H1 (cell line): ENCODE measurements around the gene H2BK1. TPM values are rescaled to one million over a fixed set of nuclear protein-coding genes. Genes with fewer than 3 reads are reported as not detected.
A peak's percentile ranks its signal among the peaks of the same experiment; 100 is the strongest.

Source experiments
- CTCF ChIA-PET: fragments of 300-600 bp; sonication (Branson Sonifier 250); formaldehyde crosslinking; loops from one replicate; lab custom pipeline; 2021; ENCODE audit not compliant: partially characterized antibody; lab: Charles Lee
- POLR2A ChIA-PET: fragments of 300-600 bp; sonication (Branson Sonifier 250); formaldehyde crosslinking; loops from one replicate; lab custom pipeline; 2021; ENCODE audit warnings: inconsistent platforms; ENCODE audit not compliant: partially characterized antibody; lab: Charles Lee
- DNase-seq, 2 experiments: peaks; one replicate each; pipeline versions ENCODE4 v3.0.0 to v3.0.0-alpha.2; 2010 to 2022; ENCODE audit warnings: low spot score in 2 of 2, low read depth in 1 of 2, mixed read lengths in 1 of 2
- FAIRE-seq: peaks from 2 replicates; lab custom pipeline; 2011; peaks lifted over from hg19 to GRCh38; lab: Jason Lieb, UNC
- H2AFZ ChIP-seq: 2 replicates; pipeline ENCODE4 v1.8.1; 2012; ENCODE audit warnings: low read length, inconsistent platforms
- H2AK5ac ChIP-seq: 2 replicates; pipeline ENCODE4 v1.6.1; 2013; ENCODE audit warnings: low read depth, low read length
- H2BK120ac ChIP-seq: replicated peaks from 2 replicates; pipeline ENCODE3; 2013; ENCODE audit warnings: low read depth, low read length, inconsistent platforms
- H2BK12ac ChIP-seq: 2 replicates; pipeline ENCODE4 v1.6.1; 2013; ENCODE audit warnings: low read depth, low read length
- H2BK15ac ChIP-seq: 2 replicates; pipeline ENCODE4 v1.6.1; 2013; ENCODE audit warnings: low read length
- H2BK20ac ChIP-seq: 2 replicates; pipeline ENCODE4 v1.6.1; 2013; ENCODE audit warnings: low read length
- H2BK5ac ChIP-seq: 2 replicates; pipeline ENCODE4 v1.6.1; 2013; ENCODE audit warnings: low read depth, low read length
- H3K14ac ChIP-seq: 2 replicates; pipeline ENCODE4 v1.6.1; 2013; ENCODE audit warnings: inconsistent platforms; ENCODE audit not compliant: insufficient read length
- H3K18ac ChIP-seq: 2 replicates; pipeline ENCODE4 v1.6.1; 2013; ENCODE audit warnings: low read length; ENCODE audit errors: extremely low read depth
- H3K23ac ChIP-seq: 2 replicates; pipeline ENCODE4 v1.6.1; 2013; ENCODE audit warnings: inconsistent platforms; ENCODE audit not compliant: insufficient read length
- H3K23me2 ChIP-seq: 2 replicates; pipeline ENCODE4 v1.6.1; 2013; ENCODE audit warnings: low read depth, low read length
- H3K27ac ChIP-seq: 2 replicates; pipeline ENCODE4 v1.6.1; 2011; ENCODE audit warnings: low read depth, low read length, inconsistent platforms
- H3K27me3 ChIP-seq, 4 experiments: replicated peaks in 1 of 4; 1 replicate in 1 of 4; 2 replicates in 3 of 4; pipeline versions ENCODE4 v1.6.1 to v1.8.1; 2011 to 2013; ENCODE audit warnings: low read length in 3 of 4, mild to moderate bottlenecking in 3 of 4, inconsistent platforms in 2 of 4, mixed read lengths in 2 of 4, moderate library complexity in 1 of 4; ENCODE audit not compliant: control insufficient read depth in 3 of 4, insufficient read depth in 3 of 4; ENCODE audit errors: extremely low read depth in 1 of 4
- H3K36me3 ChIP-seq, 4 experiments: 2 replicates each; pipeline versions ENCODE4 v1.6.1 to v1.8.1; 2011 to 2013; ENCODE audit warnings: mild to moderate bottlenecking in 4 of 4, low read length in 3 of 4, moderate library complexity in 2 of 4, control low read depth in 1 of 4, inconsistent platforms in 1 of 4; ENCODE audit not compliant: insufficient read depth in 4 of 4, control insufficient read depth in 2 of 4
- H3K4ac ChIP-seq: replicated peaks from 2 replicates; pipeline ENCODE3; 2013; ENCODE audit warnings: low read length, low read depth, mixed read lengths, inconsistent platforms; ENCODE audit not compliant: insufficient read length
- H3K4me1 ChIP-seq, 4 experiments: replicated peaks in 1 of 4; 1 replicate in 1 of 4; 2 replicates in 3 of 4; pipeline versions ENCODE4 v1.6.1 to v1.8.1; 2011 to 2013; ENCODE audit warnings: low read length in 3 of 4, inconsistent platforms in 2 of 4, mixed read lengths in 1 of 4; ENCODE audit not compliant: insufficient read depth in 4 of 4, control insufficient read depth in 3 of 4
- H3K4me2 ChIP-seq, 2 experiments: 2 replicates each; pipeline versions ENCODE4 v1.6.1 to v1.8.1; 2011 to 2013; ENCODE audit warnings: low read depth in 2 of 2, low read length in 2 of 2, control low read depth in 1 of 2, inconsistent platforms in 1 of 2, mild to moderate bottlenecking in 1 of 2; ENCODE audit not compliant: insufficient read depth in 1 of 2
- H3K4me3 ChIP-seq, 4 experiments: fragments of 200-600, 300-600 bp in 1 of 4; sonication (generic), shearing (Covaris generic), sonication (Bioruptor Twin) in 1 of 4; 2 replicates each; pipeline versions ENCODE4 v1.5.1 to v1.8.1; 2011 to 2016; ENCODE audit warnings: low read length in 4 of 4, low read depth in 3 of 4, control low read depth in 2 of 4, inconsistent platforms in 2 of 4, mild to moderate bottlenecking in 2 of 4, mixed read lengths in 1 of 4, moderate library complexity in 1 of 4; ENCODE audit not compliant: insufficient read depth in 2 of 4; ENCODE audit errors: extremely low read depth in 1 of 4
- H3K56ac ChIP-seq: replicated peaks from 2 replicates; pipeline ENCODE3; 2013; ENCODE audit warnings: low read depth, mild to moderate bottlenecking, mixed read lengths, low read length, inconsistent platforms; ENCODE audit not compliant: insufficient read length
- H3K79me1 ChIP-seq: 2 replicates; pipeline ENCODE4 v1.6.1; 2013; ENCODE audit warnings: low read depth, low read length, control low read depth
- H3K79me2 ChIP-seq, 2 experiments: 2 replicates each; pipeline versions ENCODE4 v1.6.1 to v1.8.1; 2012 to 2013; ENCODE audit warnings: low read length in 2 of 2, mild to moderate bottlenecking in 2 of 2, inconsistent platforms in 1 of 2; ENCODE audit not compliant: insufficient read depth in 2 of 2, control insufficient read depth in 1 of 2
- H3K9ac ChIP-seq, 4 experiments: replicated peaks in 1 of 4; 1 replicate in 1 of 4; 2 replicates in 3 of 4; pipeline versions ENCODE4 v1.6.1 to v1.8.1; 2011 to 2013; ENCODE audit warnings: low read depth in 3 of 4, low read length in 3 of 4, control low read depth in 2 of 4, mild to moderate bottlenecking in 2 of 4, moderate library complexity in 2 of 4, inconsistent platforms in 1 of 4; ENCODE audit errors: extremely low read depth in 1 of 4
- H3K9me3 ChIP-seq, 2 experiments: 2 replicates each; pipeline versions ENCODE4 v1.6.1 to v1.8.1; 2012 to 2013; ENCODE audit warnings: mild to moderate bottlenecking in 2 of 2, moderate library complexity in 2 of 2, control low read depth in 1 of 2, inconsistent platforms in 1 of 2, low read depth in 1 of 2, low read length in 1 of 2, mixed read lengths in 1 of 2; ENCODE audit not compliant: insufficient read depth in 2 of 2
- H4K20me1 ChIP-seq, 2 experiments: replicated peaks in 1 of 2; 2 replicates each; pipeline versions ENCODE3 to v1.8.1; 2011 to 2013; ENCODE audit warnings: inconsistent platforms in 2 of 2, low read length in 2 of 2, mild to moderate bottlenecking in 1 of 2; ENCODE audit not compliant: insufficient read depth in 2 of 2, control insufficient read depth in 1 of 2
- H4K5ac ChIP-seq: 2 replicates; pipeline ENCODE4 v1.6.1; 2013; ENCODE audit warnings: low read length, low read depth, mixed read lengths, inconsistent platforms; ENCODE audit not compliant: insufficient read length
- H4K8ac ChIP-seq: 2 replicates; pipeline ENCODE4 v1.8.0; 2013; ENCODE audit warnings: mild to moderate bottlenecking, moderate library complexity, low read length, inconsistent platforms; ENCODE audit not compliant: insufficient read depth; ENCODE audit errors: extremely low read depth
- H4K91ac ChIP-seq: replicated peaks from 2 replicates; pipeline ENCODE3; 2013; ENCODE audit warnings: low read length, mixed read lengths, inconsistent platforms; ENCODE audit not compliant: insufficient read length
- ATF3 ChIP-seq: IDR thresholded peaks from 2 replicates; pipeline ENCODE4 v1.6.1; 2011; ENCODE audit warnings: low read depth, mild to moderate bottlenecking, low read length; ENCODE audit not compliant: insufficient read depth
- CTCF ChIP-seq, 3 experiments: IDR thresholded peaks; 1 replicate in 2 of 3; 2 replicates in 1 of 3; pipeline versions ENCODE4 v1.5.1 to v1.6.1; 2011; ENCODE audit warnings: low read length in 3 of 3, mild to moderate bottlenecking in 3 of 3, inconsistent platforms in 2 of 3, low read depth in 1 of 3, moderate library complexity in 1 of 3; ENCODE audit not compliant: insufficient read depth in 1 of 3; ENCODE audit errors: control extremely low read depth in 1 of 3
- EZH2 ChIP-seq: fragments of 200-600 bp; sonication (generic); IDR thresholded peaks from 2 replicates; pipeline ENCODE4 v1.7.1; 2012; ENCODE audit warnings: low read depth, mild to moderate bottlenecking, moderate library complexity, low read length, inconsistent platforms; ENCODE audit not compliant: severe bottlenecking
- KDM5A ChIP-seq: fragments of 200-600 bp; IDR thresholded peaks from 2 replicates; pipeline ENCODE4 v1.7.1; 2012; ENCODE audit warnings: mild to moderate bottlenecking, low read length, inconsistent platforms, mixed read lengths
- MAFK ChIP-seq: IDR thresholded peaks from 2 replicates; pipeline ENCODE4 v1.6.1; 2012; ENCODE audit warnings: low read depth, mild to moderate bottlenecking, improper control_type of control experiment, low read length
- MAX ChIP-seq: IDR thresholded peaks from 2 replicates; pipeline ENCODE4 v1.6.1; 2012; ENCODE audit warnings: inconsistent platforms
- NANOG ChIP-seq: IDR thresholded peaks from 2 replicates; pipeline ENCODE4 v1.6.1; 2011; ENCODE audit warnings: low read length, low read depth, mild to moderate bottlenecking, inconsistent platforms; ENCODE audit not compliant: insufficient read depth, poor library complexity, severe bottlenecking
- NRF1 ChIP-seq: IDR thresholded peaks from 2 replicates; pipeline ENCODE4 v1.6.1; 2011; ENCODE audit warnings: mild to moderate bottlenecking, low read depth, low read length, improper control_type of control experiment
- POLR2A ChIP-seq, 2 experiments: IDR thresholded peaks; 1 replicate in 1 of 2; 2 replicates in 1 of 2; pipeline ENCODE4 v1.6.1; 2011; ENCODE audit warnings: low read depth in 2 of 2, low read length in 2 of 2, mild to moderate bottlenecking in 2 of 2; ENCODE audit errors: control extremely low read depth in 1 of 2
- WGBS, 2 experiments: shearing (Covaris generic) in 1 of 2; methylation state at CpG; one replicate each; pipeline versions ENCODE4 v1.1.6 to v1.1.7; 2013 to 2015; ENCODE audit warnings: low lambda C conversion rate in 2 of 2, mixed read lengths in 2 of 2, inconsistent platforms in 1 of 2, low coverage in 1 of 2, missing lambda C conversion rate in 1 of 2; ENCODE audit not compliant: insufficient replicate concordance in 2 of 2, insufficient coverage in 1 of 2, insufficient read length in 1 of 2; ENCODE audit errors: extremely low coverage in 1 of 2, missing lambda C conversion rate in 1 of 2; 5-methylcytosine and 5-hydroxymethylcytosine counted together
- polyA plus RNA-seq, 7 experiments: library from polyadenylated mRNA; depleted of rRNA in 3 of 7; stranded (reverse) in 5 of 7; unstranded in 2 of 7; fragments of >200 nt in 5 of 7; fragments of 200-250 nt in 2 of 7; gene quantifications; 1 replicate in 5 of 7; 2 replicates in 1 of 7; 4 replicates in 1 of 7; pipeline versions ENCODE4 v1.2.1 to v1.2.3, GENCODE V29; 2011 to 2013; ENCODE audit warnings: missing spikeins in 2 of 7, mixed read lengths in 2 of 7
- total RNA-seq: library from RNA; stranded (reverse); fragmentation: NEBNext Ultra II Directional; extraction: Animal tissue kit (Norgen Biotek cat#: 25700); gene quantifications from 2 replicates; pipeline ENCODE4 v1.2.1, GENCODE V29; 2021

H2BK1 gene
- total and polyA plus RNA-seq, 2 of the 8 experiments (the other 6 are each of a cell fraction or from before 2014, with no cell fraction given): not detected

GRCh38 chr7:151211155-151211772 is 976 bp upstream of the H2BK1 start:
- no peaks in the 10 kb centered on the region for H3K23me2 ChIP-seq
- no peak overlapping the region for H2BK12ac ChIP-seq
- H3K56ac ChIP-seq: no peak overlapping the region
- H3K14ac ChIP-seq: no peak overlapping the region
- no peak for FAIRE-seq
- no peak overlapping the region for H2BK15ac ChIP-seq
- no peak overlapping the region for H2BK20ac ChIP-seq
- no peak overlapping the region for H3K27ac ChIP-seq
- peaks cover 0 to 6% (median 3%) of the 10 kb centered on the region in 4 experiments; a peak in 4 of 7 replicates for H3K4me1 ChIP-seq
- H2AFZ ChIP-seq: no peak overlapping the region
- no peak overlapping the region for H3K23ac ChIP-seq
- H3K4ac ChIP-seq: no peak overlapping the region
- no peak overlapping the region for H4K91ac ChIP-seq
- H3K4me3 ChIP-seq: no peak overlapping the region
- no peak overlapping the region for H2AK5ac ChIP-seq
- no peaks in the 10 kb centered on the region for H3K27me3 ChIP-seq
- no peak overlapping the region for H3K18ac ChIP-seq
- H4K8ac ChIP-seq: no peak overlapping the region
- no peak overlapping the region for H4K5ac ChIP-seq
- H3K79me2 ChIP-seq: no peaks in the 10 kb centered on the region
- no peak overlapping the region for H3K9ac ChIP-seq
- no peak overlapping the region for H2BK5ac ChIP-seq
- peaks cover 24 to 37% (median 29%) of the 10 kb centered on the region in 4 experiments for H3K36me3 ChIP-seq
- no peak for DNase-seq
- no peak overlapping the region for H2BK120ac ChIP-seq
- H3K4me2 ChIP-seq: no peak overlapping the region; a peak in 1 of 4 replicates
- WGBS, 2 experiments: 90% methylated on average over 3 of the region's 3 CpGs; no CpG with 5 or more reads in 1 of the 2 experiments
- H4K20me1 ChIP-seq: peaks cover 5 to 6% of the 10 kb centered on the region in 2 experiments
- ChIA-PET POLR2A (interaction anchor here (0.9 to 5.7 kb wide), 10 partner anchors 9 to 49 kb away, joined by 3 to 36 read pairs (median 4); partner anchors contain the start of gene ABCF2), CTCF (interaction anchor here (0.7 to 4.0 kb wide), 12 partner anchors 9 to 110 kb away, joined by 3 to 25 read pairs (median 4); no protein-coding TSS in a partner anchor)
- H3K79me1 ChIP-seq: no peaks in the 10 kb centered on the region
- H3K9me3 ChIP-seq: no peaks in the 10 kb centered on the region
- TF ChIP-seq KDM5A: no peak
- no peak; a peak in 1 of 3 replicates for TF ChIP-seq POLR2A (IDR thresholded peaks at IDR 0.05; ENCODE audit: control extremely low read depth in 1 of 2, low read depth in 2 of 2, low read length in 2 of 2)
- no peak for TF ChIP-seq ATF3
- no peak for TF ChIP-seq EZH2
- TF ChIP-seq MAFK: peak; percentile 60; the same call in 1 of the 2 replicates
- TF ChIP-seq NANOG: no peak
- TF ChIP-seq MAX: no peak
- peak; percentile 5 to 40 (median 19); a peak in 3 of 4 replicates for TF ChIP-seq CTCF (IDR thresholded peaks at IDR 0.05; ENCODE audit: control extremely low read depth in 1 of 3, insufficient read depth in 1 of 3, low read depth in 1 of 3, low read length in 3 of 3)
- TF ChIP-seq NRF1: no peak
